ENCODE results near the gene C10orf71.

GRCh38 chr10:49293208-49293603 lies 5.8 kb upstream of the C10orf71 start:
- TF ChIP-seq POLR2A (IDR thresholded peaks at IDR 0.05; ENCODE audit: low read length) (no peak), GATA1 (IDR thresholded peaks at IDR 0.05; ENCODE audit: low read depth, low read length) (no peak)

All from erythroblast (primary cell).